Activated T-cell treated with anti-CD3 and anti-CD28 coated beads, Interleukin-2, amount 50 U/mL, for 24 hours (primary cell): ENCODE data around the gene SPATA32.
"Not testable (repeated sequence)": the region's sequence is repeated elsewhere in the genome, so short reads cannot be mapped to it uniquely, and the experiment has no call there.

Experiments used
- DNase-seq: peaks from one replicate; pipeline ENCODE4 v3.0.0-alpha.2; 2020
- H3K27ac Mint-ChIP-seq: 2 replicates; pipeline ENCODE4 v1.8.0; 2020; ENCODE audit warnings: mild to moderate bottlenecking, mixed read lengths
- H3K27me3 Mint-ChIP-seq: 2 replicates; pipeline ENCODE4 v1.8.0; 2020; ENCODE audit warnings: mixed read lengths
- H3K36me3 Mint-ChIP-seq: 2 replicates; pipeline ENCODE4 v1.8.0; 2020; ENCODE audit warnings: low read depth, mixed read lengths
- H3K4me1 Mint-ChIP-seq: 2 replicates; pipeline ENCODE4 v1.8.0; 2020; ENCODE audit warnings: low read depth, mixed read lengths
- H3K4me3 Mint-ChIP-seq: 2 replicates; pipeline ENCODE4 v1.8.0; 2020; ENCODE audit warnings: mild to moderate bottlenecking, moderate library complexity, mixed read lengths
- H3K9me3 Mint-ChIP-seq: 2 replicates; pipeline ENCODE4 v1.8.0; 2020; ENCODE audit warnings: mixed read lengths

Gene SPATA32, protein sequence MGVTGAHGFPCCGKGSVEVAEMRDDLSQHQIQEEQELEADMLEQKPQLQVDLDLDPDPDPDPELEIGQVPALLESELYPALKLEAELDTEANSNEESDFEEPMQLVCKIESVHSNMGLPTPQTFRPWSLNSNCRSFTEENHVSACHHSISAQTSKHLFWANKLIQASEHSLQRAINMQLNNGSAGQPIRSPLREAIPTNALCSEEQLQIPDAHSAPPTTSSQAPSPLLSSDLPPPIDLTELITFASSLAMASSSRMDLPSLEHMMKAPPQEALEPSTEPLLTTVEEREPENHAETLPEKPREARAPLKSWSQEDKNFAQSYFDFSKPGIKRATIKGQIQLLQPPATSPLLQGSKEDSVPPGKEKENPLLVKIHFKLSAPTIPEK

DNA sequence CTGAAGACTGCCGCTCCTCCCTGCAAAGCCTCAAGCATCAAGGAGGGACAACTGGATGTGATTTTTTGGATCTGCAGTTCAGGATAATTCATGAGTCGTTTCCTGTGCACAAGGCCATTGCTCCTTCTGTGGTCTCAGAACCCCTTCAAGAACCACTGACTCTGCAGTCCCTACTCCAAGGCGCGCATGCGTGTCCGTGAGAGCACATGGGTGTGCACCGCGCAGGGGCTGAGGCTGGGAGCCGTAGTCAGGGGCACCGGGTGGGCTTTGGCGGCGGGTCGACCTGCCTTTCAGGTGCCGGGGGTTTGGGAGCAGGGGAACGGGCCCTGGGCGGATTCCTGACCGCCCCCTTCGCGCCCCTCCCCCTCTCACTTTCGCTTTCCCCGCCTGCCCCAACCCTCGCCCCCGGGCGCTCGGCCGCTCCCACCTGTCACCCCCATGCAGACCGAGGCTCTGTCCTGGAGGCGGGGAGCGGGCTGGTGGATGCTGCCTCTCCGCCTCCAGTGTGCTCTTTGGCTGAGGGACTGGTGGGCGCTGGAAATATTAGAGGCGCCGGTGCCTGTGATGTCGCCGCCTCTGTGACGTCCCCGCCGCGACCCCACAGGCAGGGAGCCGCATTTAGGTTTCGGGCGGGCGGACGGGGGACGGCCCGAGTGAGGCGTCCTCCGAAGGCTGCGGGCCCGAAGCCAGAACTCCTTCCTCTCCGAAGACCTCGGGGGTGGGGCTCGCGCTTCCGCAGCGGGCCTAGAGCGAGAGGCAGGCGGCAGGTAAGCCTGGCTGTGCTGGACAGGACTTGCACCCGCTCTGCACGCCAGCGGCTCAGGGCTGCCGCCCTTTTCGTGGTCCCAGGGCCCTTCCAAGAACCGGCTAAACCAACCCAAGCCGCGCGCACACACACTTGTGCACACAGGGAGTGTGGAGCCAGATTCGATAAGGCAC lies at the start of gene SPATA32:
TSS of gene SPATA32 (minus strand) at position 518 of the 939 bp plus-strand sequence. CDS start at position 440, 78 bp downstream.
- peak; percentile 78 for DNase-seq
- Mint-ChIP-seq H3K27me3 (no peaks in the 10 kb centered on the region), H3K36me3 (peaks cover 48% of the 10 kb centered on the region), H3K4me1 (peaks cover 57% of the 10 kb centered on the region), H3K4me3 (peak within 1 kb of the TSS; percentile 72), H3K9me3 (no peaks in the 10 kb centered on the region), H3K27ac (peak within 1 kb of the TSS; percentile 86)

DNA sequence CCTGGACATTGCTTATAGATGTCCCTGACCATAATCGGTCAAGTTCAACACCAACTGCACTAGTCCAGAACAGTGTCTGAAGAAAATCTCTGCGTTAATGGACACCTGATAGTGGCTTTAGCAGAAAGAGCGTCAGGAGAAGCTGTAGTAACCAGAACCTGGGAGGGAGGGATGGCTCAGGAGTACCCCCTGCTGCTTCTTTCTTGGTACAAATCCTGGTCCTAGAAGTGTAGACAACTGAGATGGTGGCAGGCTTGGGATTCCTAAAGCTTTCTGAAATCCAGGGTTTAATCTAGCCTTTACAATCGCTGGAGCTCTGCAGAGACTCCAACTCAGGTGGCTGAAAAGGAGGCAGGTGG lies 49.5 kb upstream of the SPATA32 start:
- Mint-ChIP-seq H3K4me1 (peaks cover 75% of the 10 kb centered on the region), H3K27me3 (no peaks in the 10 kb centered on the region), H3K9me3 (no peaks in the 10 kb centered on the region), H3K27ac (peak overlapping the region; percentile 95), H3K36me3 (peaks cover 95% of the 10 kb centered on the region), H3K4me3 (peak overlapping the region; percentile 93)
- no peak for DNase-seq

DNA sequence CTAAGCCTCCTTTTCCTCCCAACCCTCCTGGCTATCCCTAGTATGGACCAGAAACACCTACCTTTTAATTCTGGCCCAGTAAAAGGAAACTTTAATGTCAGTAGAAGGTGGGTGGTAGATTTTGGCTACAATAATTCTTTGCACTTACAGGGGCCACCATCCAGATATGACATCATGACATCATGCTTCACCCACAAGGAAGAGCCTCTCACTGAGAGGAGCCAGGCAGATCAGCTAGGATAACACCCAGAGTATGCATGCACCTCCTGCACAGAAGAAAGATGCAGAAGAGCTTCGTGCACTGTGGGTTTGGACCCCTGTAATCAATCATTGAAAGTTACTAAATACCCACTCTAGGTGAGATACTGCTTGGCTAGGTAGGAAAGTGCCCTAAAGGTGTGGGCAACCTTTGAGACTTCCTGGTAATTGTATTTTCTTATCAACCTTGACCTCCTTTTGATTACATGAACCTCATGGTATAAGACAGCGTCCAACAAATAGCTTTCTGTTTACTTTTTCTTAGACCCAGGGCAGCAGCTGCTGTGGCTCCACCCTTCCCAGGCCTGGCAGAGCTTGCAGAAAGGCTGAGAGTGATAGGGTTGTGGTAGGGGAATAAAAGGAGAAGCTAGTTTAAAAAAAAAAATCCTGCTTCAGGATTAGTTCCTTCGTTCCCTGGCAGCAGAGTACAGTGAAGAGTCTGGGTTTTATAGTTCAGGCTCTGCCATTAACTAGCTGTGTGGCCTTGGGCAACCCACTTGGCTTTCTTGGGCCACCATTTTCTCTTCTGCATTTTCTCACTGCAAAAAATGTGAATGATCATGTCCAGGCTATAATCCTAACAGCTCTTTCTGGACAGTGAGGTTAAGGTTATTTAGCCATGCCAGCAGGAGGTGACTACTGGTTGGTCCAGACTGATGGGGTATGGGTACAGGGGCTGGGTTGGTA lies 48.8 kb upstream of the SPATA32 start:
- Mint-ChIP-seq H3K27ac (peak overlapping the region; percentile 95), H3K36me3 (peaks cover 95% of the 10 kb centered on the region), H3K27me3 (no peaks in the 10 kb centered on the region), H3K4me1 (peaks cover 82% of the 10 kb centered on the region), H3K4me3 (peak overlapping the region; percentile 93), H3K9me3 (no peaks in the 10 kb centered on the region)
- DNase-seq: no peak

DNA sequence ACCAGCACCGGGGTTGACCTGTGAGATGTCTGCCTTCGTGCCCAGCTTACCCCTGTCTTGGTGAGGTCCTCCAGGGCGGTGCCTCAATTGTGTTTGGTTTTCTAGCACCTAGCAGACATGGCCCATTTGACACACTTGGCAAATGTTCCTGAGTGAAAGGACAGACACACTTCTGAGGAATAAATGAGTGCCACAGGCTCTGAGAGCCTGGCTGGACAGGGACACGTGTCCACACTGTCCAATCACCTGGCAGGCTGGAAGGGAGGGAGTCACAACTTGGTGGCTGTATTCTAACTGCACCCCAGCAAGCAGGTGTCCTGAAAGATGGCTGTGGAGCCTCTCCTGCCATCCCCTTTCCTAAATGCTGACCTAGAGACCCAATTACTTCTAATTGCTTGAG lies 47.5 kb upstream of the SPATA32 start:
- peaks cover 91% of the 10 kb centered on the region for H3K36me3 Mint-ChIP-seq
- H3K4me3 Mint-ChIP-seq: peak overlapping the region; percentile 66
- H3K27me3 Mint-ChIP-seq: no peaks in the 10 kb centered on the region
- peak overlapping the region; percentile 98 for H3K27ac Mint-ChIP-seq
- no peaks in the 10 kb centered on the region for H3K9me3 Mint-ChIP-seq
- no peak for DNase-seq
- peaks cover 89% of the 10 kb centered on the region for H3K4me1 Mint-ChIP-seq

DNA sequence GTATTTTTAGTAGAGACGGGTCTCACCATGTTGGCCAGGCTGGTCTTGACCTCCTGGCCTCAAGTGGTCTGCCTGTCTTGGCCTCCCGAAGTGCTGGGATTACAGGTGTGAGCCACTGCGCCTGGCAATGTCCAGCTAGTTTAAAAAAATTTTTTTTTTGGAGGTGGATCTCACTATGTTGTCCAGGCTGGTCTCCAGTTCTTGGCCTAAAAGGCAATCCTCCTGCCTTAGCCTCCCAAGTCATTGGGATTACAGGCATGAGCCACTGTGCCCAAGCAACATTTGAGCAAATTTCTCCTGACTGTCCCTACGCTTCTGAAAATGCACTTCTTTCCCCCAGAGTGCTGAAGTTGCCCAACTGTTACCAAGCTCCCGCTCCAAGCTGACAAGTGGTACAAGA lies 46.9 kb upstream of the SPATA32 start:
- H3K4me1 Mint-ChIP-seq: peaks cover 90% of the 10 kb centered on the region

DNA sequence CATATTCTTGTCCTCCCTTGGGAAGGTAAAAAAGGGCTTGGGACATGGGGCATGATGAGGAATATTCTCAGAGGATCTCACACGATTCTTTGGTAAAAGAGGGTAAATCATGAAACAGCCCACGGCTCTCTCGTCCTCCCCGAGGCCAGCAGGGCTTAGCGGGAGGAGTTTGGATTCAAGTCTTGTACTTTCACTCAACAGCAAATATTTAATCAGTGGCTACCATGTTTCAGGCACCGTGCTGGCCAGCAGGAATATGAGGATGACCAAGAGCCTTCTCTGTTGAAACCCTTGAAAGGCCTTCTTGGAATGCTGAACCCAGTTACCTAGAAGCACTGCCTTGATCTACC lies 46.1 kb upstream of the SPATA32 start:
- Mint-ChIP-seq H3K4me1 (peaks cover 91% of the 10 kb centered on the region), H3K27me3 (no peaks in the 10 kb centered on the region), H3K9me3 (no peaks in the 10 kb centered on the region), H3K4me3 (peak overlapping the region; percentile 66), H3K27ac (peak overlapping the region; percentile 98), H3K36me3 (peaks cover 89% of the 10 kb centered on the region)
- DNase-seq: no peak

More for the DNA sequence above, 46.9 kb upstream of the SPATA32 start:
- no peak for DNase-seq
- H3K27ac Mint-ChIP-seq: peak overlapping the region; percentile 98
- peaks cover 91% of the 10 kb centered on the region for H3K36me3 Mint-ChIP-seq
- H3K9me3 Mint-ChIP-seq: no peaks in the 10 kb centered on the region
- H3K27me3 Mint-ChIP-seq: no peaks in the 10 kb centered on the region
- H3K4me3 Mint-ChIP-seq: peak overlapping the region; percentile 66

DNA sequence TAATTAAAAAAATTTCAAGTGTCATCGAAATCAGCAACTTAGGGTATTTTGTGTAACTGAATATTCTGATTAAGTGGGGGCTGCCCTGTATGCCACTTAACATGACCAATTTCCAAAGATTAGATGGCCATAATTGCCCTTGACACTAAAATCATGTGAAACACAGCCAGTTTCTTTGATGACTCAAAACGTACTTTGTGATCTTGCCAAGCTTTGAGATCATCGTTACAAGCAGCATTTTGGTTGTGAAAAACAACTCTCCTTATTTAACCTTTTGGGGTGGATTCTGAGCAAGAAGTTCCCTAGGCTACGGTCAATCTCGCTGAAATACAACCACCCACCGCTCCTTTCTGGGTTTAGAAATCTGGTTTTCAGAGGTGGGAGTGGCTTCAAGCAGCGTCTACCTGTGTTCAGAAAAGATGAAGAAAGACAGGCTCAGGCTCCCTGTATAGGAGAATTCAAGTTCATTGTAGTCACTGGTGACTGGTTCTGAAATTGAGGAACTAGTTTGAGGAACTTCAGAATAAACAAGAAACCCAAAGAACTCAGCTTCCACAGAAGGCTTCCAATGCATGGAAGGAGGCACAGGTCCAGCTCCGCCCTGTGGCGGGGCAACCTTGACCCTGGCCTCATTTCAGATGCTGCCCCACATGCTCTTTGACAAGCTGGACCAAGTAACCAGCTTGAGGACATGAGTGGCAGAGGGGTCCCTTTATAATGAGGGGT lies 45.6 kb upstream of the SPATA32 start:
- Mint-ChIP-seq H3K27ac (peak overlapping the region; percentile 98), H3K36me3 (peaks cover 89% of the 10 kb centered on the region), H3K4me1 (peaks cover 91% of the 10 kb centered on the region), H3K27me3 (no peaks in the 10 kb centered on the region), H3K9me3 (no peaks in the 10 kb centered on the region), H3K4me3 (peak overlapping the region; percentile 66)
- no peak for DNase-seq

DNA sequence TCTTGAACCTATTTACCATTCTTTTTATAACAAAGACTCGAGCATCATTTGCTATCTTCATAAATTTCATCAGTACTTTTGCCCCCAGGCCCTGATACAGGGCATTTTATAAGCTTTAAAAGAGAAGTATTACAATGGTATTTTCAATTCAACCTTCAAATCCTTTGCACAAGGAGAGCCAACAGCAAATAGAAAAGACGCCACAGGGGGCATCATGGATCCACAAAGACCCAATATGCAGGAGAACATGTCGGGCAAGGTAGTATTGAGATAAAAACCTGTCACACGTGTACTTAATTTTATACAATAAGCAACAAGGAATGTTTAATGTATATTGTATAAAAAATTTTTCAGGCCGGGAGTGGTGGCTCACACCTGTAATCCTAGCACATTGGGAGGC lies 44.7 kb upstream of the SPATA32 start:
- Mint-ChIP-seq H3K4me1 (peaks cover 91% of the 10 kb centered on the region), H3K4me3 (peak overlapping the region; percentile 38), H3K36me3 (peaks cover 89% of the 10 kb centered on the region), H3K9me3 (no peaks in the 10 kb centered on the region), H3K27me3 (no peaks in the 10 kb centered on the region), H3K27ac (peak overlapping the region; percentile 91)
- DNase-seq: no peak

DNA sequence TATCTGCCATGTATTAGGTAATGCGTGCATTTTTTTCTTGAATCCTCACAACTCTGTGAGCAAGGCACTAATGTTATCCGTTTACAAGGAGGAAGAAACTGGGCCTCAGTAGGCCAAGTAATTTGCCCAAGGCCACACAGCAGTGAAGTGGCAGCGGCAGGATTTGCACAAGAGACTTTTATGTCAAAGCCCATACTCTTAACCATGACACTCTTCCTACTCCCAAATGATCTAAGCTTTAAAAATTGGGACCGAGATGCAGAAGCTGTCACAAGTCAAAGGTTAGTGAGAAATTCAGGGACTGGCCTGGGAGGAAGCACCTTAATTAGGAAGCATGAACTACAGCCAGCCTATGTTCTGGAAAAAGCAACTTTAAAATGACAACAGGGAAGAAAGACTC lies 44.2 kb upstream of the SPATA32 start:
- Mint-ChIP-seq H3K36me3 (peaks cover 89% of the 10 kb centered on the region), H3K27me3 (no peaks in the 10 kb centered on the region), H3K4me1 (peaks cover 90% of the 10 kb centered on the region), H3K9me3 (no peaks in the 10 kb centered on the region), H3K27ac (peak overlapping the region; percentile 91), H3K4me3 (peak overlapping the region; percentile 38)
- no peak for DNase-seq

DNA sequence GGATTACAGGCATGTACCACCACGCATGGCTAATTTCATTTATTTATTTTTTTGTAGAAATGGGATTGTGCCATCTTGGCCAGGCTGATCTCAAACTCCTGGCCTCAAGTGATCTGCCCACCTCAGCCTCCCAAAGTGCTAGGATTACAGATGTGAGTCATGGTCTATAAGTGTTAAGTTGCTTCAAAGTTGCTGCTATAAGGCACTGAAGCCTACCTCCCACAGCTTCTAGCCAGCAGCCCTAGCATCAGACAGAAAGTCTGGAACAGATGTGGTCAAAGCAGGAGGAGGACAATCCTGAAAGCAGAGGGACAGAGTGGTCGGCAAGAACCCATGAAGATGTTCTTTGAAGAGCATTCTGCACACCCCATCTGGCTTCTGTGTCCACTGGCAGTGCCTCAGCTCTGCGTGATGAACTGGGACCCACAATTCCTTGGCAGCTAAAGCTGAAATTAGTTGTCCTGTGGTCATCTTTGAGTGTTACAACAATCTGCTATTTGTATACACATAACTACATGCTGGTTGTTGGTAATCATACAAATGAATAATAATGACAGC lies 43.7 kb upstream of the SPATA32 start:
- Mint-ChIP-seq H3K27ac (peak overlapping the region; percentile 91), H3K4me3 (peak overlapping the region; percentile 38), H3K36me3 (peaks cover 89% of the 10 kb centered on the region)

DNA sequence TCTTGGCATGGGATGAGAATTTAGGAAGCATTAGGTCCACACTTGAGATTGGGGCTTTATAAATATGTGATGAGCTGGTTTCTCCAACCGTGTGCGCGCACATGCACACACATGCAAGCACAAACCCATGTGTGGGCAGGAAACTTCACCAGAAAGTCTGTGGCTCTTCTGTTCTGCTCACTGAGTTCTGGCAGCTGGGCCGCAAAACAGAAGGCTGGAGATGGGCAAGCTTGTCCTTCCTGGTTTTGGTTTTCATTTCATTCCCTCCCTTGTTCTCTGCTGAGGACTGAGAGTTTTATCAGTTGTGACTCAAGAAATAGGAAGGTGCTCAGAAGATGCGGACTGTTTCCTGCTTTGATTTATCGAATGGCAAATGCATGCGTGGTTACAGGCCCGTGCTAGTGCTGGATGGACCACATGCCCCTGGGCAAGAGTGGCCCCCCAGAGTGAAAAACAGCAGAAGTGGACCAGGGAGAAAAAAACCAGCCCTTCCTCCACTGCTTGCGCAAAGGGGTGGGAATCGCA lies 40.8 kb upstream of the SPATA32 start:
- H3K9me3 Mint-ChIP-seq: no peaks in the 10 kb centered on the region
- H3K36me3 Mint-ChIP-seq: peaks cover 89% of the 10 kb centered on the region
- no peaks in the 10 kb centered on the region for H3K27me3 Mint-ChIP-seq
- peaks cover 90% of the 10 kb centered on the region for H3K4me1 Mint-ChIP-seq
- peak overlapping the region; percentile 58 for H3K4me3 Mint-ChIP-seq
- no peak for DNase-seq
- peak overlapping the region; percentile 93 for H3K27ac Mint-ChIP-seq

More for the DNA sequence above, 43.7 kb upstream of the SPATA32 start:
- no peak for DNase-seq
- Mint-ChIP-seq H3K4me1 (peaks cover 90% of the 10 kb centered on the region), H3K27me3 (no peaks in the 10 kb centered on the region), H3K9me3 (no peaks in the 10 kb centered on the region)

DNA sequence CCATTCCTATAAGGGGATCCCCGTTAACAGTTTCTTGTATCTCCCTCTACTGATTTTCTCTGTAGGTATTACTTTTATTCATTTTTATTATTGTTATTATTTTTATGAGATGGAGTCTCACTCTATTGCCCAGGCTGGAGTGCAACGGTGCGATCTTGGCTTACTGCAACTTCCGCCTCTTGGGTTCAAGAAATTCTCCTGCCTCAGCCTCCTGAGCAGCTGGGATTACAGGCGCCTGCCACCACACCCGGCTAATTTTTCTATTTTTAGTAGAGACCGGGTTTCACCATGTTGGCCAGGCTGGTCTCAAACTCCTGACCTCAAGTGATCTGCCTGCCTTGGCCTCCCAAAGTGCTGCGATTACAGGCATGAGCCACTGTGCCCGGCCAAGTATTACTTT lies 40.3 kb upstream of the SPATA32 start:
- H3K27me3 Mint-ChIP-seq, DNase-seq, H3K4me3 Mint-ChIP-seq, H3K9me3 Mint-ChIP-seq: not testable (repeated sequence)
- Mint-ChIP-seq H3K4me1 (peaks cover 89% of the 10 kb centered on the region), H3K27ac (peak overlapping the region; percentile 93), H3K36me3 (peaks cover 89% of the 10 kb centered on the region)

DNA sequence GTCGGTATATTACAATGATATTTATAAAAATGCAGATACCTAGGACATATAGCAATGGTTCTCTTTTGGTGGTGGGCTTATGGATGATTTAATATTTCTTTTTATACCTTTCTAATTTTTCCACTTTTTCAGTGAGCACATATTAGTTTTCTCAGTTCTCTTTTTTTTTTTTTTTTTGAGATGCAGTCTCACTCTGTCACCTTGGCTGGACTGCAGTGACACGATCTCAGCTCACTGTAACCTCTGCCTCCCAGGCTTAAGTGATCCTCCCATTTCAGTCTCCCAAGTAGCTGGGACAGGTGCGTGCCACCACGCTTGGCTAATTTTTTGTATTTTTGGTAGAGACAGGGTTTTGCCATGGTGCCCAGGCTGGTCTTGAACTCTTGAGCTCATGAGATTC lies 39.8 kb upstream of the SPATA32 start:
- H3K36me3 Mint-ChIP-seq: peaks cover 91% of the 10 kb centered on the region
- DNase-seq: no peak
- H3K4me1 Mint-ChIP-seq: peaks cover 90% of the 10 kb centered on the region
- no peak overlapping the region for H3K4me3 Mint-ChIP-seq
- no peaks in the 10 kb centered on the region for H3K27me3 Mint-ChIP-seq
- H3K27ac Mint-ChIP-seq: peak overlapping the region; percentile 40
- H3K9me3 Mint-ChIP-seq: no peaks in the 10 kb centered on the region
